Measurements from ENCODE around the gene SMAD7. TPM values are rescaled to one million over a fixed set of nuclear protein-coding genes. Genes with fewer than 3 reads are reported as not detected.

Gene SMAD7
- total RNA-seq, 2 donors from 2014 or later: 80.8 to 107 TPM

- DNase-seq (ENCODE audit: low spot score) (peak; percentile 54), ATAC-seq (ENCODE audit: insufficient number of reproducible peaks, low FRiP score, low read depth) (peak; percentile 53)
- Histone ChIP-seq H3K27ac (peak overlapping the region; percentile 99 to 100), H3K27me3 (replicated peaks; ENCODE audit: insufficient read depth) (no peaks in the 10 kb centered on the region), H3K9me3 (no peaks in the 10 kb centered on the region), H3K36me3 (peaks cover 4% of the 10 kb centered on the region), H3K4me3 (peak overlapping the region; percentile 96), H3K4me1 (ENCODE audit: control insufficient read depth in 1 of 2, low read depth in 2 of 2) (peaks cover 25 to 47% of the 10 kb centered on the region in 2 donors)
- no peak for TF ChIP-seq CTCF (IDR thresholded peaks at IDR 0.05)
Observed at GRCh38 chr18:48952287-48953103, 1.7 kb upstream of the SMAD7 start.

GRCh38 chr18:48951448-48952286, 902 bp upstream of the SMAD7 start:
- peaks cover 4% of the 10 kb centered on the region for H3K36me3 ChIP-seq
- H3K27me3 ChIP-seq (replicated peaks; ENCODE audit: insufficient read depth): no peaks in the 10 kb centered on the region
- H3K4me3 ChIP-seq: peak overlapping the region; percentile 96
- peaks cover 23 to 45% of the 10 kb centered on the region in 2 donors for H3K4me1 ChIP-seq (ENCODE audit: control insufficient read depth in 1 of 2, low read depth in 2 of 2)
- TF ChIP-seq CTCF (IDR thresholded peaks at IDR 0.05): peak; percentile 12
- peak overlapping the region; percentile 99 to 100 for H3K27ac ChIP-seq
- ATAC-seq (ENCODE audit: insufficient number of reproducible peaks, low FRiP score, low read depth) (peak; percentile 48), DNase-seq (ENCODE audit: low spot score) (no peak)
- H3K9me3 ChIP-seq: no peaks in the 10 kb centered on the region

GRCh38 chr18:48949606-48950535, 894 bp downstream of the SMAD7 start:
- Histone ChIP-seq H3K9me3 (no peaks in the 10 kb centered on the region), H3K36me3 (peaks cover 4% of the 10 kb centered on the region), H3K4me3 (peak overlapping the region; percentile 96), H3K4me1 (ENCODE audit: control insufficient read depth in 1 of 2, low read depth in 2 of 2) (peaks cover 28 to 45% of the 10 kb centered on the region in 2 donors), H3K27me3 (replicated peaks; ENCODE audit: insufficient read depth) (no peaks in the 10 kb centered on the region), H3K27ac (peak overlapping the region; percentile 97)
- no peak for DNase-seq (ENCODE audit: low spot score)
- peak; percentile 8 for TF ChIP-seq CTCF (IDR thresholded peaks at IDR 0.05)
- ATAC-seq (ENCODE audit: insufficient number of reproducible peaks, low FRiP score, low read depth): no peak

GRCh38 chr18:48949050-48949605, 1.6 kb downstream of the SMAD7 start:
- Histone ChIP-seq H3K9me3 (no peaks in the 10 kb centered on the region), H3K27ac (peak overlapping the region; percentile 97), H3K36me3 (peaks cover 4% of the 10 kb centered on the region), H3K27me3 (replicated peaks; ENCODE audit: insufficient read depth) (no peaks in the 10 kb centered on the region), H3K4me1 (ENCODE audit: control insufficient read depth in 1 of 2, low read depth in 2 of 2) (peaks cover 29 to 45% of the 10 kb centered on the region in 2 donors), H3K4me3 (peak overlapping the region; percentile 96)
- DNase-seq (ENCODE audit: low spot score): no peak
- TF ChIP-seq CTCF (IDR thresholded peaks at IDR 0.05): peak; percentile 3
- ATAC-seq (ENCODE audit: insufficient number of reproducible peaks, low FRiP score, low read depth): no peak

Data from thoracic aorta (tissue), 2 donors.